Caco-2 (cell line): Measurements from ENCODE around the gene MED6. TPM values are rescaled to one million over a fixed set of nuclear protein-coding genes. Genes with fewer than 3 reads are reported as not detected.

Experiments
- BruUV-seq: library from RNA; stranded (reverse); fragments of 400-500 nt; replicated peaks from 2 replicates; lab custom pipeline; 2021; lab: Mats Ljungman, UMichigan
- CTCF ChIA-PET: fragments of 300-600 bp; sonication (Branson Sonifier 250); formaldehyde crosslinking; loops from one replicate; lab custom pipeline; 2022; ENCODE audit warnings: antibody characterized with exemption; lab: Charles Lee
- POLR2A ChIA-PET: fragments of 300-600 bp; sonication (Branson Sonifier 250); formaldehyde crosslinking; loops from one replicate; lab custom pipeline; 2022; ENCODE audit warnings: antibody characterized with exemption; lab: Charles Lee
- DNase-seq, 2 experiments: peaks; one replicate each; pipeline versions ENCODE4 v3.0.0 to v3.0.0-alpha.2; 2020 to 2022
- H3K27me3 ChIP-seq: replicated peaks from 2 replicates; pipeline ENCODE4 v1.6.0; 2011; ENCODE audit warnings: low read length; ENCODE audit not compliant: control insufficient read depth, insufficient read depth
- H3K36me3 ChIP-seq: 2 replicates; pipeline ENCODE4 v1.5.1; 2011; ENCODE audit warnings: low read length; ENCODE audit not compliant: control insufficient read depth, insufficient read depth
- H3K4me1 ChIP-seq: fragments of 250-450 bp; sonication (Bioruptor Pico); 2 replicates; pipeline ENCODE4 v1.5.1; 2020; ENCODE audit warnings: mild to moderate bottlenecking
- H3K4me3 ChIP-seq: 2 replicates; pipeline ENCODE4 v1.5.1; 2011; ENCODE audit warnings: low read depth, mild to moderate bottlenecking, control low read depth, low read length
- H3K9me3 ChIP-seq: fragments of 250-450 bp; sonication (Bioruptor Pico); 2 replicates; pipeline ENCODE4 v1.5.1; 2020; ENCODE audit warnings: mild to moderate bottlenecking, moderate library complexity
- H3K27ac Mint-ChIP-seq: one replicate; pipeline ENCODE4 v1.8.0; 2022; ENCODE audit warnings: mixed read lengths; ENCODE audit not compliant: unreplicated experiment
- H3K27me3 Mint-ChIP-seq: one replicate; pipeline ENCODE4 v1.8.0; 2022; ENCODE audit warnings: mixed read lengths; ENCODE audit not compliant: insufficient read depth, unreplicated experiment
- H3K36me3 Mint-ChIP-seq: one replicate; pipeline ENCODE4 v1.8.0; 2022; ENCODE audit warnings: mild to moderate bottlenecking, mixed read lengths; ENCODE audit not compliant: insufficient read depth, unreplicated experiment
- H3K4me1 Mint-ChIP-seq: one replicate; pipeline ENCODE4 v1.8.0; 2022; ENCODE audit warnings: low read depth, mixed read lengths; ENCODE audit not compliant: unreplicated experiment
- H3K4me3 Mint-ChIP-seq: one replicate; pipeline ENCODE4 v1.8.0; 2022; ENCODE audit warnings: mild to moderate bottlenecking, moderate library complexity, mixed read lengths; ENCODE audit not compliant: unreplicated experiment
- H3K9me3 Mint-ChIP-seq: one replicate; pipeline ENCODE4 v1.8.0; 2022; ENCODE audit warnings: mixed read lengths; ENCODE audit not compliant: unreplicated experiment
- intact Hi-C: fragments of 100-400 bp; cut with micrococcal nuclease; formaldehyde crosslinking; loops from one replicate; pipeline ENCODE4 v1.10.0; 2022; ENCODE audit not compliant: unreplicated experiment
- total RNA-seq: library from RNA; stranded (reverse); gene quantifications from 2 replicates; pipeline ENCODE4 v1.2.3, GENCODE V29; 2022
- TF ChIP-seq, protein P1 (sequence below), 2 experiments: fragments of 200-600 bp in 1 of 2; IDR thresholded peaks; 1 replicate in 1 of 2; 2 replicates in 1 of 2; pipeline versions ENCODE4 v1.5.1 to v1.8.0; 2011 to 2022; ENCODE audit warnings: antibody characterized with exemption in 1 of 2, control low read depth in 1 of 2, inconsistent platforms in 1 of 2, low read depth in 1 of 2, low read length in 1 of 2, mild to moderate bottlenecking in 1 of 2, moderate library complexity in 1 of 2; ENCODE audit not compliant: insufficient read depth in 1 of 2, severe bottlenecking in 1 of 2, unreplicated experiment in 1 of 2

The MED6 gene
- total RNA-seq, 1 experiment from 2014 or later: 55.5 TPM

DNA sequence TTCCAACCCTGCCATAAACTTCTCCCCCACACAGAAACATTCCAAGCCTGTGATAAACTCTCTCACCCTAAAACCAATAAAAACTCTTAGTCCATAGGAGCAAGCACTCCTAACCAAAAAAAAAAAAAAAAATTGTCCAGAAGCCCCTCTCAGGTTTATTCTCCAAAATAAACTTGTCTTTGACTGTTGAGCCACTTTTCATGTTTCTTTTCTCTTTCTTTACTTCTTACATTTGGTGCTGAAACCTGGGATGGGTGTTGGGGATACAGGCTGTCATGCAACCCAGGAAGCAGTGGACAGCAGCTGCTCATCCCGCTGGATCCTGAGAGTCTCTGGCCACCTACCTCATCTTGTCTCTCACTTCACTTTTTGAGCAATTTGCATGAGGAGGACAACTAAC lies 63.6 kb downstream of the MED6 start:
- Mint-ChIP-seq H3K27ac (no peak overlapping the region), H3K27me3 (no peaks in the 10 kb centered on the region), H3K4me1 (no peaks in the 10 kb centered on the region), H3K4me3 (no peak overlapping the region), H3K36me3 (peaks cover 4% of the 10 kb centered on the region), H3K9me3 (peaks cover 28% of the 10 kb centered on the region)
- CTCF ChIA-PET: no interaction called here
- H3K4me3 ChIP-seq: no peak overlapping the region
- TF ChIP-seq, protein P1, sequence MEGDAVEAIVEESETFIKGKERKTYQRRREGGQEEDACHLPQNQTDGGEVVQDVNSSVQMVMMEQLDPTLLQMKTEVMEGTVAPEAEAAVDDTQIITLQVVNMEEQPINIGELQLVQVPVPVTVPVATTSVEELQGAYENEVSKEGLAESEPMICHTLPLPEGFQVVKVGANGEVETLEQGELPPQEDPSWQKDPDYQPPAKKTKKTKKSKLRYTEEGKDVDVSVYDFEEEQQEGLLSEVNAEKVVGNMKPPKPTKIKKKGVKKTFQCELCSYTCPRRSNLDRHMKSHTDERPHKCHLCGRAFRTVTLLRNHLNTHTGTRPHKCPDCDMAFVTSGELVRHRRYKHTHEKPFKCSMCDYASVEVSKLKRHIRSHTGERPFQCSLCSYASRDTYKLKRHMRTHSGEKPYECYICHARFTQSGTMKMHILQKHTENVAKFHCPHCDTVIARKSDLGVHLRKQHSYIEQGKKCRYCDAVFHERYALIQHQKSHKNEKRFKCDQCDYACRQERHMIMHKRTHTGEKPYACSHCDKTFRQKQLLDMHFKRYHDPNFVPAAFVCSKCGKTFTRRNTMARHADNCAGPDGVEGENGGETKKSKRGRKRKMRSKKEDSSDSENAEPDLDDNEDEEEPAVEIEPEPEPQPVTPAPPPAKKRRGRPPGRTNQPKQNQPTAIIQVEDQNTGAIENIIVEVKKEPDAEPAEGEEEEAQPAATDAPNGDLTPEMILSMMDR (IDR thresholded peaks at IDR 0.05; ENCODE audit: insufficient read depth in 1 of 2, low read depth in 1 of 2, low read length in 1 of 2, severe bottlenecking in 1 of 2, unreplicated experiment in 1 of 2): no peak
- H3K9me3 ChIP-seq: peaks cover 15% of the 10 kb centered on the region
- BruUV-seq: no TSS peak
- no peaks in the 10 kb centered on the region for H3K27me3 ChIP-seq
- no peaks in the 10 kb centered on the region for H3K4me1 ChIP-seq
- no peaks in the 10 kb centered on the region for H3K36me3 ChIP-seq
- POLR2A ChIA-PET: no interaction called here
- no peak for DNase-seq
- intact Hi-C loops: no loop called here

DNA sequence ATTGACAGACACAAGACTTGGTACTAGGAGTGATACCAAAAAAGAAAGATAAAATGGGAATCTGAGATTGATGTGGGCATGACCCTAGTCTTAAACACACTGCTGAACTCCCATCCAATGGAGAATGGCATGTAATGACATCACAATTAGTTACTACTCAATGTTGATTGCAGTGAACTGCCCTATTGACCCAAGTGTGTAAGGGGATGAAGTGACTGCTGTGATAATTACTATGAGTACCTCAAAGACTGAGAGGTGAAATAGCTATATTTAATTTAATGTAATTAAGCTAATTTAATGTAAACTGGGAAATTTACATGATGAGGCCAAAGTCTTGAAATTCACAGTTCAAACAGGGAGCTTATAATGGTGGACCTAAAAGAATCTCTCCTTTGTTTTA lies 65.6 kb downstream of the MED6 start, which contains the start of gene ADAM20:
TSS of gene ADAM20 (minus strand) at position 101 of the 400 bp plus-strand sequence. CDS start 10,247 bp downstream, outside the sequence.
- Mint-ChIP-seq H3K9me3 (peaks cover 28% of the 10 kb centered on the region), H3K27me3 (no peaks in the 10 kb centered on the region), H3K27ac (no peak within 1 kb of the TSS), H3K36me3 (peaks cover 4% of the 10 kb centered on the region), H3K4me1 (no peaks in the 10 kb centered on the region), H3K4me3 (no peak within 1 kb of the TSS)
- ChIA-PET POLR2A (no interaction called here), CTCF (no interaction called here)
- intact Hi-C loops: no loop called here
- no peak for DNase-seq
- TF ChIP-seq, protein P1 (IDR thresholded peaks at IDR 0.05; ENCODE audit: insufficient read depth in 1 of 2, low read depth in 1 of 2, low read length in 1 of 2, severe bottlenecking in 1 of 2, unreplicated experiment in 1 of 2): no peak
- H3K36me3 ChIP-seq: no peaks in the 10 kb centered on the region
- H3K9me3 ChIP-seq: peaks cover 7% of the 10 kb centered on the region
- no peaks in the 10 kb centered on the region for H3K4me1 ChIP-seq
- BruUV-seq: no TSS peak
- H3K4me3 ChIP-seq: no peak within 1 kb of the TSS
- no peaks in the 10 kb centered on the region for H3K27me3 ChIP-seq

Other genes with a start within 250 kb of the MED6 start
- 62.4 and 68.1 TPM in 2 replicates for gene COX16, start 241.0 kb downstream of the MED6 start, total RNA-seq
- 27.5 and 27.7 TPM in 2 replicates for gene SYNJ2BP, start 183.6 kb downstream of the MED6 start, total RNA-seq
- not detected in 2 replicates for gene ADAM21, start 148.5 kb downstream of the MED6 start, total RNA-seq
- gene ADAM20, start 65.7 kb downstream of the MED6 start, total RNA-seq: 0.65 and 0.73 TPM in 2 replicates
- gene TTC9, start 41.3 kb upstream of the MED6 start, total RNA-seq: 3.9 and 4.6 TPM in 2 replicates
- 19.5 and 20.3 TPM in 2 replicates for gene MAP3K9, start 208.9 kb upstream of the MED6 start, total RNA-seq